ENCODE measurements around the gene UGT1A7.
"Not testable (repeated sequence)": the region's sequence is repeated elsewhere in the genome, so short reads cannot be mapped to it uniquely, and the experiment has no call there.

Gene UGT1A7

GRCh38 chr2:233693963-233694362 is 12.3 kb downstream of the UGT1A7 start:
- no peak for DNase-seq
- Histone ChIP-seq H3K9me3 (no peaks in the 10 kb centered on the region), H3K36me3 (no peaks in the 10 kb centered on the region), H3K4me3 (ENCODE audit: low read depth, low read length) (no peak overlapping the region), H3K27me3 (no peaks in the 10 kb centered on the region), H3K4me1 (no peaks in the 10 kb centered on the region)
- TF ChIP-seq, protein P1, sequence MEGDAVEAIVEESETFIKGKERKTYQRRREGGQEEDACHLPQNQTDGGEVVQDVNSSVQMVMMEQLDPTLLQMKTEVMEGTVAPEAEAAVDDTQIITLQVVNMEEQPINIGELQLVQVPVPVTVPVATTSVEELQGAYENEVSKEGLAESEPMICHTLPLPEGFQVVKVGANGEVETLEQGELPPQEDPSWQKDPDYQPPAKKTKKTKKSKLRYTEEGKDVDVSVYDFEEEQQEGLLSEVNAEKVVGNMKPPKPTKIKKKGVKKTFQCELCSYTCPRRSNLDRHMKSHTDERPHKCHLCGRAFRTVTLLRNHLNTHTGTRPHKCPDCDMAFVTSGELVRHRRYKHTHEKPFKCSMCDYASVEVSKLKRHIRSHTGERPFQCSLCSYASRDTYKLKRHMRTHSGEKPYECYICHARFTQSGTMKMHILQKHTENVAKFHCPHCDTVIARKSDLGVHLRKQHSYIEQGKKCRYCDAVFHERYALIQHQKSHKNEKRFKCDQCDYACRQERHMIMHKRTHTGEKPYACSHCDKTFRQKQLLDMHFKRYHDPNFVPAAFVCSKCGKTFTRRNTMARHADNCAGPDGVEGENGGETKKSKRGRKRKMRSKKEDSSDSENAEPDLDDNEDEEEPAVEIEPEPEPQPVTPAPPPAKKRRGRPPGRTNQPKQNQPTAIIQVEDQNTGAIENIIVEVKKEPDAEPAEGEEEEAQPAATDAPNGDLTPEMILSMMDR (IDR thresholded peaks at IDR 0.05; ENCODE audit: low read depth, low read length) = no peak

DNA sequence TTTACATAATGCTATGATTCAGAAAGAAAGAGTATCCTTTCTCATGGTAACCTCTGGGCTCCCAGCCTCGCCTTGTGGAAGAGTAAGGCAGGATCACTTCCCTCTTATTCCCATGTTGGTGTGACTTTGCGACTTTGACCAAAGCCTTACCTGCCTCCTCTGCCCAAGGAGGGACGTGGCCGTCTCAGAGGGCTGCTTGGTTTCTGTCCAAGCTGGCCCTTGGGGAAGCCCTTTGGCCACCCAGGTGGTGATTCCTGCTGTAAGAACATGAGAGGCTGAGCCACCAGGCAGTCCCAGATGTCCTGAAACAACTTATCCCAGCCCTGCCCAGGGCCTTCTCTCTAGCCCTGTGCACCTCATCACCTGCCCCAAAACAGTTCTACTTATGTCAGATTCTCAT is 17.0 kb downstream of the UGT1A7 start:
- TF ChIP-seq, protein P1 (IDR thresholded peaks at IDR 0.05; ENCODE audit: low read depth, low read length) = no peak
- H3K4me3 ChIP-seq (ENCODE audit: low read depth, low read length) = no peak overlapping the region
- H3K4me1 ChIP-seq = peaks cover 4% of the 10 kb centered on the region; the same call in 1 of the 2 replicates
- no peaks in the 10 kb centered on the region for H3K27me3 ChIP-seq
- no peak for DNase-seq
- H3K36me3 ChIP-seq = no peaks in the 10 kb centered on the region
- no peaks in the 10 kb centered on the region for H3K9me3 ChIP-seq

DNA sequence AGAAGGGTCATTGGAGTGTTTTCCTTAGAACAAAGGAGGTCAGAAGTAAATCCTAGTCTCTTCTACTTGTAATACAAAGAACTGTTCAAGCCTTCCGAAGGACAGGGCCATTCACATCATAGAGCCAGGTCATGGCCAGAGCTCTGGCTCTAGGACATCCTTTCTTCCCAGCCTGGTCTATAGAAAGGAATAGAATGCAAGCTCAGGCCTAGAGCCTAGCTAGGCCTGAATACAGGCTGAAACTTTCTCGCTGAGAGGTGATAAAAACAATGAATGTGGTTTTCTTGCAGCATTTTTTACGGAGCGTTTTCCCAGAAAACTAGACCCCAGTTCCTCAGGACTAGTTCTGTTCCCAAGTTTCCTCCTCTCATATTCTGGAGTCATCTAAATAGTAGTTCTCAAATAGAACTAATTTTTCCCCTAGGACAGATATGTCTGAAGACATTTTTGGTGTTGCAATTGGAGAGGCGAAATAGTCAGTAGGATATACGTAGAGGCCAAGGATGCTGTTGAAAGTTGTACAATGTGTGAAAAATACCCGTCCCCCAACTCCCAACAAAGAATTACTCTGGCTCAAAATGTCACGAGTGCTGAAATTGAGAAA is 17.8 kb downstream of the UGT1A7 start:
- no peaks in the 10 kb centered on the region for H3K9me3 ChIP-seq
- H3K4me1 ChIP-seq = peaks cover 4% of the 10 kb centered on the region; the same call in 1 of the 2 replicates
- TF ChIP-seq, protein P1 (IDR thresholded peaks at IDR 0.05; ENCODE audit: low read depth, low read length) = no peak
- DNase-seq = no peak
- H3K4me3 ChIP-seq (ENCODE audit: low read depth, low read length) = no peak overlapping the region
- H3K36me3 ChIP-seq = no peaks in the 10 kb centered on the region
- H3K27me3 ChIP-seq = no peaks in the 10 kb centered on the region

GRCh38 chr2:233700028-233700635 is 18.4 kb downstream of the UGT1A7 start:
- H3K36me3 ChIP-seq = no peaks in the 10 kb centered on the region
- H3K4me3 ChIP-seq (ENCODE audit: low read depth, low read length) = no peak overlapping the region
- H3K4me1 ChIP-seq = peaks cover 4% of the 10 kb centered on the region; the same call in 1 of the 2 replicates
- DNase-seq = no peak
- no peaks in the 10 kb centered on the region for H3K9me3 ChIP-seq
- H3K27me3 ChIP-seq = no peaks in the 10 kb centered on the region
- TF ChIP-seq, protein P1 (IDR thresholded peaks at IDR 0.05; ENCODE audit: low read depth, low read length) = no peak

GRCh38 chr2:233700842-233701241 is 19.1 kb downstream of the UGT1A7 start:
- H3K36me3 ChIP-seq; H3K4me1 ChIP-seq; H3K27me3 ChIP-seq; H3K9me3 ChIP-seq; DNase-seq; H3K4me3 ChIP-seq (ENCODE audit: low read depth, low read length): not testable (repeated sequence)

DNA sequence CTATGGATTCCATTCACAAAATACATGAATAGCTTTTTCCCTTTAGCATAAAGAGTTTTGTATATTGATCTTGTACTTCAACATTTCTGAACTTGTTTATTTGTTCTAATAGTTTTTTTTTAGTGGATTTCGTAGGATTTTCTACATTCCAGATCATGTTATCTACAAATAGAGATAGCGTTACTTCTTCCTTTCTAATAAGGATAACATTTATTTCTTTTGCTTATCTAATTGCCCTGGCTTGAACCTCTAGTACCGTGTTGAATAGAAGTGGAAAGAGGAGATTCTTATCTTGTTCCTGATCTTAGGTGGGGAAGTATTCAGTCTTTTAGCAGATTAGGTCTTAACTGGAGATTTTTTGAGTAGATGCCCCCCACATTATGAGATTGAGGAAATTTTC is 20.5 kb downstream of the UGT1A7 start:
- H3K36me3 ChIP-seq = no peaks in the 10 kb centered on the region
- H3K9me3 ChIP-seq = no peaks in the 10 kb centered on the region
- no peak for DNase-seq
- H3K4me3 ChIP-seq (ENCODE audit: low read depth, low read length) = no peak overlapping the region
- no peaks in the 10 kb centered on the region for H3K27me3 ChIP-seq
- TF ChIP-seq, protein P1 (IDR thresholded peaks at IDR 0.05; ENCODE audit: low read depth, low read length) = no peak
- H3K4me1 ChIP-seq = peaks cover 4% of the 10 kb centered on the region; the same call in 1 of the 2 replicates
